ENCODE measurements around the gene C2CD4B.

C2CD4B gene

DNA sequence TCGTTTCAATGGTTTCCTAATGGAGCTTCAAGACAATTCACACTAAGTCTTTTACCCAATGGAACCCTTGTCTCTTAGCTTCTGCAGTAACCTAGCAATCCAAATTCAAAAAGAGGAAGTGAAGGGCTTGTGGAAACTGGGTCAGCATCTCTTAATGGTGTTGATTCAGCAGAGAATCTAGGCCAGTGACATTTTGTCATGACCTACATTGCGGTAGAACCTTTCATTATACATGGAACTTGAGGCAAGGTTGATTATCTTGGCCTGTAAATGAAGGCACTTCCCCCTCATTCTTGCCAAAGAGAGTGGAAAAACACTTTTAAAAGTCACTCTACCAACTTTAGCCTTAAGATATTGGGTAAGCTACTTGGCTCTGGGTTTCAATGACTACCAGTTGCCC, 42.8 kb downstream of the C2CD4B start:
- peaks cover 11 to 40% of the 10 kb centered on the region in 2 donors for H3K4me1 Mint-ChIP-seq (ENCODE audit: low read depth in 2 of 2)
- no peaks in the 10 kb centered on the region for H3K9me3 Mint-ChIP-seq
- peak; percentile 81 for ATAC-seq (replicated peaks)
- DNase-seq: peak in 2 of 3 experiments; percentile 19 to 32
- H3K36me3 Mint-ChIP-seq (ENCODE audit: insufficient read depth): peaks cover 3% of the 10 kb centered on the region
- H3K4me3 Mint-ChIP-seq: peak overlapping the region in 1 of 2 donors; percentile 67
- peaks cover 15 to 20% of the 10 kb centered on the region in 2 donors for H3K27me3 Mint-ChIP-seq
- H3K27ac Mint-ChIP-seq: peak overlapping the region in 1 of 2 donors; percentile 95

DNA sequence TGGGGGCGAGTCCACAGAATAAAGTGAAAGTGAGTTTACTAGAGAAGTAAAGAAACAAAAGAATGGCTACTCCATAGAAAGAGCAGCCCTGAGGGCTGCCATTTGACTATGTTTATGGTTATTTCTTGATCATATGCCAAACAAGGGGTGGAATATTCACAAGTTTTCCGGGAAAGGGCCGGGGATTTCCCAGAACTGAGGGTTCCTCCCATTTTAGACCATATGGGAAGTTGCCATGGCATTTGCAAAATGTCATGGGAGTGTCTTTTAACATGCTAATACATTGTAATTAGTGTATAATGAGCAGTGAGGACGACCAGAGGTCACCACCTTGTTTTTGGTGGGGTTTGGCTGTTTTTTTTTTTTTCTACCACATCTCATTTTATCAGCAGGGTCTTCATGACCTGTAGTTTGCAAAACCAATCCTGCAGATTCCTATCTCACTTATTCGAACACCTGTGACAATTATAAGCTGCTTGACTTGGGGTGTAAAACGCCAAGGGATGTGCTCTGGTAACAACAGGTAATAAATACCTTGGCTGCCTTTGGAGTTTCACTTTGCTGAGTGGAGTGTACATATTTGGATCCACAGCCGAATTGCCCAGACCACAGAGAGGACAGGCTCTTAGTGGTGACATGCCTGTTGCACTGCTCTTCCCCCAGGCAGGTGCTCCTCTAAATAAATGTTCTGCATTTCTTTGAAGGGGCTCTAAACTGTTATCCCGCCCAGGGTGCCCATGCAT, 43.6 kb downstream of the C2CD4B start:
- Mint-ChIP-seq H3K36me3 (ENCODE audit: insufficient read depth) (peaks cover 3% of the 10 kb centered on the region), H3K27ac (peak overlapping the region in 1 of 2 donors; percentile 95), H3K4me1 (ENCODE audit: low read depth in 2 of 2) (peaks cover 11 to 40% of the 10 kb centered on the region in 2 donors), H3K9me3 (no peaks in the 10 kb centered on the region), H3K4me3 (peak overlapping the region in 1 of 2 donors; percentile 67), H3K27me3 (peaks cover 15 to 20% of the 10 kb centered on the region in 2 donors)
- no peak for ATAC-seq (replicated peaks)
- no peak for DNase-seq

DNA sequence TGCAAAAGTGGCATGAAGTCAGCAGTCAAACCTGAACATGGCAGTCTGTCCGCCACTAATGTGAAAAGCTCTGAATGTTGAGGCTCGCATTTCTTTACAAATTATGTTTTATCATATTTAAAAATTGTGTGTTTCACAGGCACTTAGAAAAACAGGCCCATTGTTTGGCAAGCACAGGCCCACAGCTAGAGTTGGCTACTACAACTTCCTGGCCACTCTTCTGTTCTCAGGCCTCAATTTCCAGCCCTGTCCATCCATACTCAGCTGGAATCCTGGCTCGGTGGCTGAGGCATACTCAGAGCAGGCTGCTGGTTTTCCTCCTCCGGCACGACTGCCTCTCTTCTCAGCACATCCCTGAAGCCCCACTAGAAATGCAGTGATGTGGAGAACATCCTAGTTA, 44.3 kb downstream of the C2CD4B start:
- no peak for DNase-seq
- Mint-ChIP-seq H3K4me3 (peak overlapping the region in 1 of 2 donors; percentile 67), H3K9me3 (no peaks in the 10 kb centered on the region), H3K4me1 (ENCODE audit: low read depth in 2 of 2) (peaks cover 11 to 40% of the 10 kb centered on the region in 2 donors), H3K27ac (peak overlapping the region in 1 of 2 donors; percentile 95), H3K36me3 (ENCODE audit: insufficient read depth) (peaks cover 3% of the 10 kb centered on the region), H3K27me3 (peaks cover 15 to 26% of the 10 kb centered on the region in 2 donors)
- ATAC-seq (replicated peaks): no peak

DNA sequence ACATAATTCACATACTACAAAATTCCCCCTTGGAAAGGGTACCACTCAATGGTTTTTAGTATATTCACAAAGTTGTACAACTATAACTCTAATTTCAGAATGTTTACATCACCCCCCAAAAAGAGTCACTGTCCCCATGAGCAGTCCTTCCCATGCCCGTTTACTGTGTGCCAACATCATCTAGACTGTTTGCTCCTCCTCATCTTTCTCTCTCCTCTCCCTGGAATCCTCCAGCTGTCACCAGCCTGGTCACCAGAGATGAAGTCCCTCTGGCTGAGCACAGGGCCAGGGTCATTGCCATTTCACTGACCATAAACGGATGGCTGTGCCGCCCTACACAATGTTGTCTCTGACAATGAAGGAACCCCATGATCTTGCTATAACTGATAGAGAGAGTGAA, 45.2 kb downstream of the C2CD4B start:
- H3K4me3 Mint-ChIP-seq: peak overlapping the region in 1 of 2 donors; percentile 40
- no peaks in the 10 kb centered on the region for H3K9me3 Mint-ChIP-seq
- H3K36me3 Mint-ChIP-seq (ENCODE audit: insufficient read depth): peaks cover 3% of the 10 kb centered on the region
- H3K27ac Mint-ChIP-seq: peak overlapping the region in 1 of 2 donors; percentile 95
- peaks cover 11 to 35% of the 10 kb centered on the region in 2 donors for H3K4me1 Mint-ChIP-seq (ENCODE audit: low read depth in 2 of 2)
- ATAC-seq (replicated peaks) (no peak), DNase-seq (no peak)
- H3K27me3 Mint-ChIP-seq: peaks cover 15 to 33% of the 10 kb centered on the region in 2 donors

DNA sequence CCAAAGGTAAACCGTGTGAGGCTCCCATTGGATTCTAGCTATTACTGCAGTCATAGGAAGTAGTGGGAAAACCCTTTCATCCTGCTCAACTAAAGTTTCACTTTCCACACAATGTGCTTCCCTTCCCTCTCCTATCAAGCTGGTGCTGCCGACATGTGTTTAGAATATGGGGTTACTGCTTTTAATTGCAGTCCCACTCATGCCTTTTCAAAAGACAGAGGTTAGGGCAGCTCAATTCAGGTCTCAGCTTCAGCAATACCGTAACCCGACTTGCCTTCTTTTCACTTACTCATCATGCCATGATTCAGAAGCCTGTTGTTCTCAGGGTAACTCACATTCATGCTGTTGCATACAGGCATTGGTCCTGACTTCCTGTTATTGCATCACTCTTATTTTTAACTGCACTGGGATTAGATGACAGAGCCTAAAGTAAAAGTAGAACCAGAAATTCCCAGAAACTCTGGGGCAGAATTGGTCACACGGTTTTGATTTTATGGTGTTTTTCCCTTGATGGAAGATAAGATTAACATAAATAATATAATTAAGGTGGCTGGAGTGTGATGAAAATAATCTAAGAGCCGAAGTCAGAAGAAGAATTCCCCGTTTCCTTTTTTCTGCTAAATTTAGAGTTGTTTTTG, 45.7 kb downstream of the C2CD4B start:
- Mint-ChIP-seq H3K27ac (peak overlapping the region in 1 of 2 donors; percentile 95), H3K27me3 (peaks cover 15 to 39% of the 10 kb centered on the region in 2 donors)
- DNase-seq: no peak

DNA sequence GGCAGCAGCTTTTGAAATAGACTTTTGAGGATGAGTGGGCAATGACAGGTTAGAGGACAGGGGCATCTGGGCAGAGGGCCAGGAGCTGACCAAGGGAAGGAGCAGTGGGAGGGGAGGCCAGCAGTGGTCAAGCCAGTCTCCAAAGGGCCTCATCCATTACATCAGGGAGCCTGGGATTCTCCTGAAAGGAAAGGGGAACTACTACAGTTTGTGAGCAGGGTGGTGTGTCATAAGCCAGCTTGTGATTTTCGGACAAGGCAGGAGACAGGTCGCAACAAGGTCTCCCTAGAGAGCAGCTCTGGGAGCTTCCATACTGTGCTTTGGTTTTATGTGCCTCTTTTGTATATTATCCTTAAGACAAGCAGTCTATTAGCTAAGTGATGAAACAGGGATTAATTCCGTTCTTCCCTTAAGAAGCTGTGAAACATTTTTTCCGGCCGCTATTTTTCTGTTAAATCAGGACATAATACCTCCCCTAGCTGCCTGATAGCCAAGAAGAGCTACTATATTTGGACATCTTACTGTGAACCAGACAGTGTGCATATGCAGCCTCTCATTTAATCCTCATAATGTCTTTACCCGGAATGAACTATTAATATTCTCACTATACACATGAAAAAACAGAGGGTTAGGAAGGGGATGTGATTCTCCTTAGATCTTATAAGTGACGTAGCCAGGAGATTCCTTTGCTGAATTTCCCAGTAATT, 46.4 kb downstream of the C2CD4B start:
- H3K4me1 Mint-ChIP-seq (ENCODE audit: low read depth in 2 of 2): peaks cover 7 to 34% of the 10 kb centered on the region in 2 donors
- H3K9me3 Mint-ChIP-seq: no peaks in the 10 kb centered on the region
- DNase-seq: no peak
- no peak for ATAC-seq (replicated peaks)
- H3K27ac Mint-ChIP-seq: peak overlapping the region in 1 of 2 donors; percentile 95
- H3K27me3 Mint-ChIP-seq: peaks cover 16 to 40% of the 10 kb centered on the region in 2 donors
- peak overlapping the region in 1 of 2 donors; percentile 40 for H3K4me3 Mint-ChIP-seq
- H3K36me3 Mint-ChIP-seq (ENCODE audit: insufficient read depth): peaks cover 3% of the 10 kb centered on the region

More for the DNA sequence above, 45.7 kb downstream of the C2CD4B start:
- Mint-ChIP-seq H3K36me3 (ENCODE audit: insufficient read depth) (peaks cover 3% of the 10 kb centered on the region), H3K9me3 (no peaks in the 10 kb centered on the region), H3K4me1 (ENCODE audit: low read depth in 2 of 2) (peaks cover 7 to 35% of the 10 kb centered on the region in 2 donors), H3K4me3 (peak overlapping the region; percentile 26 to 40)
- ATAC-seq (replicated peaks): peak; percentile 54

DNA sequence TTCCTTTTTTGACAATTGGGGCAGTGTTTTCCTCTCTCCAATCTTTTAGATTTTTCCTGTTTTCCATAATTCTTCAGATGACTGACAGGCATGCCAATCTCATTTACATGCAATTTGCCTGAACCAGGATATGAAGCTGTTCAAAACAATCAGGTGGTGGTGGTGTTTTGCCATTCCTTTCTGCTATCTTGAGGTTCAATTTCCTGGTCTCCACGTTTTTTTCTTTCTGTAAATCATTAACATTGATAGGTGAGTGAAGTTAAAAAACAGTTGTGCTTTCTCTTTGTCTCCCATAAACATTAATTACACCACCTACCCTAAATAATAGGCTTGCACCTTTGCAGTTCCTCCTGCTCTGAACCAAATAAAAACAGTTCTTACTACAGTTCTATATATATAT, 49.2 kb downstream of the C2CD4B start:
- no peaks in the 10 kb centered on the region for H3K9me3 Mint-ChIP-seq
- H3K36me3 Mint-ChIP-seq (ENCODE audit: insufficient read depth): peaks cover 3% of the 10 kb centered on the region
- H3K4me1 Mint-ChIP-seq (ENCODE audit: low read depth in 2 of 2): peaks cover 7 to 20% of the 10 kb centered on the region in 2 donors
- H3K27ac Mint-ChIP-seq: no peak overlapping the region
- ATAC-seq (replicated peaks) (no peak), DNase-seq (no peak)
- H3K4me3 Mint-ChIP-seq: no peak overlapping the region
- H3K27me3 Mint-ChIP-seq: peaks cover 27 to 67% of the 10 kb centered on the region in 2 donors

Data from effector memory CD8-positive, alpha-beta T cell (primary cell).